ENCODE results near the gene HBG2.
"Not testable (repeated sequence)": the region's sequence is repeated elsewhere in the genome, so short reads cannot be mapped to it uniquely, and the experiment has no call there.

DNA sequence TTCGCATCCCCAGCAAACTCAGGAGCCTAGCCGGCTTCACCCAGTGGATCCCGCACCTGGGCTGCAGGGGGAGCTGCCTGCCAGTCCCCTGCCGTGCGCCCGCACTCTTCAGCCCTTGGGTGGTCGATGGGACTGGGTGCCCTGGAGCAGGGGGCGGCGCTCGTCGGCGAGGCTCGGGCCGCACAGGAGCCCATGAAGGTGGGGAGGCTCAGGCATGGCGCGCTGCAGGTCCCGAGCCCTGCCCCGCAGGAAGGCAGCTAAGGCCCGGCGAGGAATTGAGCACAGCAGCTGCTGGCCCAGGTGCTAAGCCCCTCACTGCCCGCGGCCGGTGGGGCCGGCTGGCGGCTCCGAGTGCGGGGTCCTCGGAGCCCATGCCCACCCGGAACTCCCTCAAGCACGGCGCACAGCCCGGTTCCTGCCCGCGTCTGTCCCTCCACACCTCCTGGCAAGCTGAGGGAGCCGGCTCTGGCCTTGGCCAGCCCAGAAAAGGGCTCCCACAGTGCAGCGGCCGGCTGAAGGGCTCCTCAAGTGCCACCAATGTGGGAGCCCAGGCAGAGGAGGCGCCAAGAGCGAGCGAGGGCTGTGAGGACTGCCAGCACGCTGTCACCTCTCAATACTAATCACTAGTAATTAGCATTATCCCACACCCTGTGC lies 39.9 kb upstream of the HBG2 start:
- TF ChIP-seq MAFK (IDR thresholded peaks at IDR 0.05; ENCODE audit: low read length); CTCF (IDR thresholded peaks at IDR 0.05 in 2 of 3, conservative IDR thresholded peaks at IDR 0.05 in 1 of 3; ENCODE audit: insufficient read depth in 2 of 3, low read depth in 1 of 3, low read length in 3 of 3); CREM (IDR thresholded peaks at IDR 0.05; ENCODE audit: low read depth); CBX8 (IDR thresholded peaks at IDR 0.05; ENCODE audit: borderline replicate concordance, extremely low read depth, low read depth, low read length, poor library complexity, severe bottlenecking); HDAC2 (IDR thresholded peaks at IDR 0.05); ETV6 (IDR thresholded peaks at IDR 0.05; ENCODE audit: borderline replicate concordance in 1 of 2, low read depth in 2 of 2, low read length in 1 of 2); ETV6 (CRISPR knock-in tag; IDR thresholded peaks at IDR 0.05; ENCODE audit: borderline replicate concordance); POLR2A (conservative IDR thresholded peaks at IDR 0.05); UBTF (IDR thresholded peaks at IDR 0.05; ENCODE audit: borderline replicate concordance in 1 of 2, low read depth in 2 of 2, low read length in 2 of 2); HSF4 (CRISPR knock-in tag; IDR thresholded peaks at IDR 0.05; ENCODE audit: borderline replicate concordance): not testable (repeated sequence)
- TF ChIP-seq, protein P1, sequence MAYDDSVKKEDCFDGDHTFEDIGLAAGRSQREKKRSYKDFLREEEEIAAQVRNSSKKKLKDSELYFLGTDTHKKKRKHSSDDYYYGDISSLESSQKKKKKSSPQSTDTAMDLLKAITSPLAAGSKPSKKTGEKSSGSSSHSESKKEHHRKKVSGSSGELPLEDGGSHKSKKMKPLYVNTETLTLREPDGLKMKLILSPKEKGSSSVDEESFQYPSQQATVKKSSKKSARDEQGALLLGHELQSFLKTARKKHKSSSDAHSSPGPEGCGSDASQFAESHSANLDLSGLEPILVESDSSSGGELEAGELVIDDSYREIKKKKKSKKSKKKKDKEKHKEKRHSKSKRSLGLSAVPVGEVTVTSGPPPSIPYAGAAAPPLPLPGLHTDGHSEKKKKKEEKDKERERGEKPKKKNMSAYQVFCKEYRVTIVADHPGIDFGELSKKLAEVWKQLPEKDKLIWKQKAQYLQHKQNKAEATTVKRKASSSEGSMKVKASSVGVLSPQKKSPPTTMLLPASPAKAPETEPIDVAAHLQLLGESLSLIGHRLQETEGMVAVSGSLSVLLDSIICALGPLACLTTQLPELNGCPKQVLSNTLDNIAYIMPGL (CRISPR knock-in tag; IDR thresholded peaks at IDR 0.05), result not testable (repeated sequence)
